HCT116 (cell line): ENCODE results near the gene CHN1. TPM values are rescaled to one million over a fixed set of nuclear protein-coding genes. Genes with fewer than 3 reads are reported as not detected.

Experiments
- ATAC-seq: fragments of 200-7000 bp; cut with Tn5 transposase; 2 replicates; pipeline ENCODE4 v1.9.1; 2020; ENCODE audit warnings: mild to moderate bottlenecking, moderate library complexity
- BruUV-seq: library from RNA; stranded (reverse); fragments of 400-500 nt; replicated peaks from 2 replicates; lab custom pipeline; 2021; lab: Mats Ljungman, UMichigan
- CTCF ChIA-PET: fragments of 300-600 bp; sonication (Branson Sonifier 250); formaldehyde crosslinking; loops from one replicate; lab custom pipeline; 2021; ENCODE audit warnings: antibody characterized with exemption; lab: Charles Lee
- POLR2A ChIA-PET: fragments of 300-600, 350-600 bp; sonication (Branson Sonifier 250); formaldehyde crosslinking; loops from one replicate; lab custom pipeline; 2021; ENCODE audit warnings: antibody characterized with exemption; lab: Charles Lee
- RAD21 ChIA-PET, 2 experiments: fragments of 300-600 bp; sonication (Branson Sonifier 250); formaldehyde crosslinking; loops; one replicate each; lab custom pipeline; 2023; ENCODE audit warnings: low total read pairs in 2 of 2; ENCODE audit not compliant: uncharacterized antibody in 2 of 2, unreplicated experiment in 2 of 2, low non-redundant PET in 1 of 2; lab: Charles Lee
- DNase-seq: peaks from one replicate; pipeline ENCODE4 v3.0.0-alpha.2; 2010; ENCODE audit warnings: low read depth, low spot score
- H2AFZ ChIP-seq: fragments of 200-600 bp; shearing (Covaris generic), sonication (generic); 2 replicates; pipeline ENCODE4 v1.6.1; 2017; ENCODE audit warnings: low read depth, mixed run types, mixed read lengths, antibody characterized with exemption, low read length; ENCODE audit not compliant: poor library complexity, severe bottlenecking
- H3K27ac ChIP-seq: 2 replicates; pipeline ENCODE4 v1.5.1; 2012; ENCODE audit warnings: low read depth, low read length
- H3K27me3 ChIP-seq: fragments of 200-600 bp; sonication (generic); 2 replicates; pipeline ENCODE4 v1.6.1; 2016; ENCODE audit warnings: mixed run types, low read length, mixed read lengths; ENCODE audit not compliant: insufficient read depth
- H3K36me3 ChIP-seq, 2 experiments: fragments of 200-500 bp in 1 of 2; fragments of 200-600 bp in 1 of 2; sonication (Bioruptor generic) in 1 of 2; sonication (generic) in 1 of 2; 2 replicates each; pipeline versions ENCODE4 v1.5.1 to v1.6.1; 2014 to 2016; ENCODE audit warnings: low read length in 2 of 2, inconsistent platforms in 1 of 2, mixed read lengths in 1 of 2, mixed run types in 1 of 2; ENCODE audit not compliant: insufficient read depth in 2 of 2, control insufficient read depth in 1 of 2
- H3K4me1 ChIP-seq, 2 experiments: fragments of 200-600 bp in 1 of 2; sonication (generic) in 1 of 2; 2 replicates each; pipeline versions ENCODE4 v1.5.1 to v1.6.1; 2012 to 2017; ENCODE audit warnings: low read length in 2 of 2, inconsistent platforms in 1 of 2, mild to moderate bottlenecking in 1 of 2, mixed read lengths in 1 of 2, mixed run types in 1 of 2, moderate library complexity in 1 of 2; ENCODE audit not compliant: insufficient read depth in 2 of 2, control insufficient read depth in 1 of 2
- H3K4me2 ChIP-seq: fragments of 200-600 bp; sonication (generic); 2 replicates; pipeline ENCODE4 v1.6.1; 2017; ENCODE audit warnings: mixed run types, low read length, mixed read lengths
- H3K4me3 ChIP-seq, 2 experiments: fragments of 200-600 bp in 1 of 2; sonication (generic) in 1 of 2; replicated peaks in 1 of 2; 2 replicates each; pipeline ENCODE4 v1.5.1; 2011 to 2016; ENCODE audit warnings: low read length in 2 of 2, control low read depth in 1 of 2, low read depth in 1 of 2, mild to moderate bottlenecking in 1 of 2, mixed read lengths in 1 of 2, mixed run types in 1 of 2
- H3K79me2 ChIP-seq: fragments of 200-600 bp; sonication (generic); 2 replicates; pipeline ENCODE4 v1.6.1; 2017; ENCODE audit warnings: mild to moderate bottlenecking, mixed run types, low read length, moderate library complexity, mixed read lengths; ENCODE audit not compliant: insufficient read depth
- H3K9ac ChIP-seq: fragments of 200-600 bp; sonication (generic); 2 replicates; pipeline ENCODE4 v1.6.1; 2016; ENCODE audit warnings: low read length, mixed read lengths
- H3K9me2 ChIP-seq: fragments of 200-600 bp; sonication (generic), shearing (Covaris generic); 2 replicates; pipeline ENCODE4 v1.6.1; 2017; ENCODE audit warnings: mixed run types, mild to moderate bottlenecking, moderate library complexity; ENCODE audit not compliant: insufficient read depth
- H3K9me3 ChIP-seq, 2 experiments: fragments of 200-500 bp in 1 of 2; fragments of 200-600 bp in 1 of 2; sonication (Bioruptor generic) in 1 of 2; sonication (generic) in 1 of 2; 2 replicates each; pipeline ENCODE4 v1.6.1; 2014 to 2017; ENCODE audit warnings: low read length in 2 of 2, mixed read lengths in 2 of 2, inconsistent platforms in 1 of 2, low read depth in 1 of 2, mild to moderate bottlenecking in 1 of 2, mixed run types in 1 of 2, moderate library complexity in 1 of 2; ENCODE audit not compliant: control insufficient read depth in 1 of 2, insufficient read depth in 1 of 2
- H4K20me1 ChIP-seq: fragments of 200-600 bp; sonication (generic), shearing (Covaris generic); 2 replicates; pipeline ENCODE4 v1.6.1; 2017; ENCODE audit warnings: mixed run types, mild to moderate bottlenecking, moderate library complexity; ENCODE audit not compliant: insufficient read depth
- CBX3 ChIP-seq: IDR thresholded peaks from 2 replicates; pipeline ENCODE4 v1.6.1; 2012; ENCODE audit warnings: low read depth
- CEBPB ChIP-seq: IDR thresholded peaks from 2 replicates; pipeline ENCODE4 v1.6.1; 2012; ENCODE audit warnings: low read depth
- CTCF ChIP-seq, 3 experiments: fragments of 200-600 bp in 1 of 3; sonication (generic) in 1 of 3; IDR thresholded peaks in 2 of 3; conservative IDR thresholded peaks in 1 of 3; 2 replicates each; pipeline ENCODE4 v1.5.1; 2012 to 2017; ENCODE audit warnings: low read depth in 2 of 3, low read length in 2 of 3, antibody characterized with exemption in 1 of 3, borderline replicate concordance in 1 of 3, control low read depth in 1 of 3, mild to moderate bottlenecking in 1 of 3, mixed read lengths in 1 of 3, mixed run types in 1 of 3, moderate library complexity in 1 of 3; ENCODE audit not compliant: insufficient read depth in 1 of 3
- EGR1 ChIP-seq: IDR thresholded peaks from 2 replicates; pipeline ENCODE4 v1.6.1; 2012; ENCODE audit warnings: low read depth
- ELF1 ChIP-seq: IDR thresholded peaks from 2 replicates; pipeline ENCODE4 v1.6.1; 2012; ENCODE audit warnings: low read depth, borderline replicate concordance
- EZH2 ChIP-seq: fragments of 200-600 bp; sonication (generic); IDR thresholded peaks from 2 replicates; pipeline ENCODE4 v1.6.1; 2017; ENCODE audit warnings: antibody characterized with exemption, mixed run types
- EZH2phosphoT487 ChIP-seq: fragments of 200-600 bp; IDR thresholded peaks from 2 replicates; pipeline ENCODE4 v1.6.1; 2018; ENCODE audit warnings: antibody characterized with exemption, borderline replicate concordance
- JUND ChIP-seq: IDR thresholded peaks from 2 replicates; pipeline ENCODE4 v1.6.1; 2012
- POLR2A ChIP-seq: IDR thresholded peaks from 2 replicates; pipeline ENCODE4 v1.7.0; 2011; ENCODE audit warnings: borderline replicate concordance; ENCODE audit not compliant: insufficient read depth, insufficient read length; ENCODE audit errors: extremely low read depth
- RAD21 ChIP-seq: IDR thresholded peaks from 2 replicates; pipeline ENCODE4 v1.6.1; 2012; ENCODE audit warnings: low read depth, mild to moderate bottlenecking
- REST ChIP-seq: IDR thresholded peaks from 2 replicates; pipeline ENCODE4 v1.6.1; 2012; ENCODE audit warnings: low read depth
- SP1 ChIP-seq: IDR thresholded peaks from 2 replicates; pipeline ENCODE4 v1.6.1; 2012; ENCODE audit warnings: low read depth
- SRF ChIP-seq: IDR thresholded peaks from 2 replicates; pipeline ENCODE4 v1.6.1; 2012; ENCODE audit warnings: low read depth
- TCF7L2 ChIP-seq: IDR thresholded peaks from 2 replicates; pipeline ENCODE4 v1.7.0; 2011; ENCODE audit warnings: borderline replicate concordance, inconsistent platforms; ENCODE audit not compliant: insufficient read depth, insufficient read length; ENCODE audit errors: extremely low read depth
- YY1 ChIP-seq: IDR thresholded peaks from 2 replicates; pipeline ENCODE4 v1.6.1; 2011; ENCODE audit warnings: low read length, low read depth, moderate library complexity, mild to moderate bottlenecking; ENCODE audit not compliant: insufficient replicate concordance; ENCODE audit errors: extremely low read depth
- ZBTB33 ChIP-seq: IDR thresholded peaks from 2 replicates; pipeline ENCODE4 v1.6.1; 2011; ENCODE audit warnings: mild to moderate bottlenecking, low read length, moderate library complexity; ENCODE audit not compliant: insufficient replicate concordance; ENCODE audit errors: extremely low read depth
- ZFX ChIP-seq: fragments of 450-650 bp; IDR thresholded peaks from 2 replicates; pipeline ENCODE4 v1.6.1; 2017
- ZNF274 ChIP-seq: fragments of 200-500 bp; sonication (Bioruptor generic); IDR thresholded peaks from 2 replicates; pipeline ENCODE4 v1.6.1; 2014; ENCODE audit warnings: mild to moderate bottlenecking, low read depth, low read length, inconsistent platforms
- intact Hi-C: fragments of 100-400 bp; cut with micrococcal nuclease; formaldehyde crosslinking; loops from 2 replicates; pipeline ENCODE4 v1.10.0; 2022
- total RNA-seq: library from RNA; stranded (reverse); gene quantifications from one replicate; pipeline ENCODE4 v1.2.1, GENCODE V29; 2021; ENCODE audit not compliant: unreplicated experiment
- TF ChIP-seq, protein P1 (sequence below): IDR thresholded peaks from 2 replicates; pipeline ENCODE4 v1.6.1; 2012

The CHN1 gene
- total RNA-seq, 1 experiment from 2014 or later: 3.6 TPM

DNA sequence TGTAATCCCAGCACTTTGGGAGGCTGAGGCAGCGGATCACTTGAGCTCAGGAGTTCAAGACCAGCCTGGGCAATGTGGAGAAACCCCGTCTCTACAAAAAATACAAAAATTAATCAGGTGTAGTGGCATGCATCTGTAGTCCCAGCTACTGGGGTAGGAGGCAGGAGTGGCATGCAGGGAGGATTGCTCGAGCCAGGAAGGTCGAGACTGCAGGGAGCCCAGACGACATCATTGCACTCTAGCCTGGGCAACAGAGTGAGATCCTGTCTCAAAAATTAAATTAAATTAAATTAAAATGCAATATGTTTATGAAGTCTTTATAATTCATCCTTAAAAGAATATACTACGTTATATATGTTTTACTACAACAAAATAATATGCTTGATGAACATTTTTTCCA is 38.1 kb downstream of the CHN1 start:
- no peak overlapping the region for H3K27ac ChIP-seq
- ChIA-PET RAD21 (no interaction called here), CTCF (no interaction called here)
- no TSS peak for BruUV-seq
- H3K4me3 ChIP-seq: no peak overlapping the region
- DNase-seq (no peak), ATAC-seq (no peak)
- no peaks in the 10 kb centered on the region for H3K79me2 ChIP-seq
- H3K9me2 ChIP-seq: no peaks in the 10 kb centered on the region
- H3K36me3 ChIP-seq: no peaks in the 10 kb centered on the region
- H2AFZ ChIP-seq: no peak overlapping the region
- no peaks in the 10 kb centered on the region for H3K27me3 ChIP-seq
- H3K9me3 ChIP-seq: no peaks in the 10 kb centered on the region
- peaks cover 0 to 9% of the 10 kb centered on the region in 2 experiments; a peak in 2 of 4 replicates for H3K4me1 ChIP-seq
- intact Hi-C loops: no loop called here
- TF ChIP-seq CTCF (IDR thresholded peaks at IDR 0.05 in 2 of 3, conservative IDR thresholded peaks at IDR 0.05 in 1 of 3; ENCODE audit: borderline replicate concordance in 1 of 3, insufficient read depth in 1 of 3, low read depth in 2 of 3, low read length in 2 of 3) (no peak), CBX3 (no peak), JUND (no peak), REST (no peak), ZFX (no peak), CEBPB (no peak), POLR2A (no peak), EZH2 (no peak), YY1 (no peak), SRF (no peak), ELF1 (no peak), EGR1 (no peak), ZNF274 (no peak), SP1 (no peak), RAD21 (no peak), TCF7L2 (no peak), ZBTB33 (no peak), EZH2phosphoT487 (no peak)
- TF ChIP-seq, protein P1, sequence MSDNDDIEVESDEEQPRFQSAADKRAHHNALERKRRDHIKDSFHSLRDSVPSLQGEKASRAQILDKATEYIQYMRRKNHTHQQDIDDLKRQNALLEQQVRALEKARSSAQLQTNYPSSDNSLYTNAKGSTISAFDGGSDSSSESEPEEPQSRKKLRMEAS: no peak
- TF ChIP-seq, all 23 proteins: peak for 0
- POLR2A ChIA-PET: no interaction called here
- no peak overlapping the region for H3K4me2 ChIP-seq
- H3K9ac ChIP-seq: no peak overlapping the region
- H4K20me1 ChIP-seq: no peaks in the 10 kb centered on the region
